ENCODE results near the gene SMCO3. TPM values are rescaled to one million over a fixed set of nuclear protein-coding genes. Genes with fewer than 3 reads are reported as not detected.

The SMCO3 gene
- polyA plus RNA-seq, 1 of the 3 experiments (the other 2 are of a cell fraction), result 0.03 TPM

GRCh38 chr12:14774074-14774905, 39.7 kb downstream of the SMCO3 start (continued):
- TF ChIP-seq CTCF (IDR thresholded peaks at IDR 0.05) (no peak), SMC3 (IDR thresholded peaks at IDR 0.05; ENCODE audit: low read depth, low read length) (no peak), NFIC (IDR thresholded peaks at IDR 0.05; ENCODE audit: borderline replicate concordance) (no peak), YY1 (IDR thresholded peaks at IDR 0.05; ENCODE audit: low read depth) (no peak), CHD2 (IDR thresholded peaks at IDR 0.05; ENCODE audit: low read length, partially characterized antibody) (peak; percentile 66), TEAD4 (IDR thresholded peaks at IDR 0.05; ENCODE audit: borderline replicate concordance, insufficient read depth) (no peak), TCF12 (IDR thresholded peaks at IDR 0.05) (no peak; the same call in 1 of the 2 replicates), FOXM1 (IDR thresholded peaks at IDR 0.05; ENCODE audit: low read depth) (no peak), GATA2 (CRISPR knock-in tag; IDR thresholded peaks at IDR 0.05) (no peak), POLR2AphosphoS5 (IDR thresholded peaks at IDR 0.05; ENCODE audit: low read depth, low read length) (peak; percentile 94), FOSL2 (IDR thresholded peaks at IDR 0.05; ENCODE audit: borderline replicate concordance, low read depth) (no peak), EZH2phosphoT487 (IDR thresholded peaks at IDR 0.05; ENCODE audit: borderline replicate concordance, low read depth) (no peak), NRF1 (IDR thresholded peaks at IDR 0.05; ENCODE audit: low read depth, low read length) (no peak), SIN3A (IDR thresholded peaks at IDR 0.05; ENCODE audit: borderline replicate concordance, low read depth, low read length) (peak; percentile 57; the same call in 1 of the 2 replicates), GABPA (IDR thresholded peaks at IDR 0.05; ENCODE audit: low read depth) (no peak), FOXJ3 (CRISPR knock-in tag; IDR thresholded peaks at IDR 0.05) (no peak), MXI1 (IDR thresholded peaks at IDR 0.05; ENCODE audit: low read depth, low read length) (no peak), RFX5 (IDR thresholded peaks at IDR 0.05; ENCODE audit: low read length) (no peak)
- TF ChIP-seq, protein P1, sequence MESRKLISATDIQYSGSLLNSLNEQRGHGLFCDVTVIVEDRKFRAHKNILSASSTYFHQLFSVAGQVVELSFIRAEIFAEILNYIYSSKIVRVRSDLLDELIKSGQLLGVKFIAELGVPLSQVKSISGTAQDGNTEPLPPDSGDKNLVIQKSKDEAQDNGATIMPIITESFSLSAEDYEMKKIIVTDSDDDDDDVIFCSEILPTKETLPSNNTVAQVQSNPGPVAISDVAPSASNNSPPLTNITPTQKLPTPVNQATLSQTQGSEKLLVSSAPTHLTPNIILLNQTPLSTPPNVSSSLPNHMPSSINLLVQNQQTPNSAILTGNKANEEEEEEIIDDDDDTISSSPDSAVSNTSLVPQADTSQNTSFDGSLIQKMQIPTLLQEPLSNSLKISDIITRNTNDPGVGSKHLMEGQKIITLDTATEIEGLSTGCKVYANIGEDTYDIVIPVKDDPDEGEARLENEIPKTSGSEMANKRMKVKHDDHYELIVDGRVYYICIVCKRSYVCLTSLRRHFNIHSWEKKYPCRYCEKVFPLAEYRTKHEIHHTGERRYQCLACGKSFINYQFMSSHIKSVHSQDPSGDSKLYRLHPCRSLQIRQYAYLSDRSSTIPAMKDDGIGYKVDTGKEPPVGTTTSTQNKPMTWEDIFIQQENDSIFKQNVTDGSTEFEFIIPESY (IDR thresholded peaks at IDR 0.05; ENCODE audit: borderline replicate concordance, low read depth), result no peak
- TF ChIP-seq, protein P2, sequence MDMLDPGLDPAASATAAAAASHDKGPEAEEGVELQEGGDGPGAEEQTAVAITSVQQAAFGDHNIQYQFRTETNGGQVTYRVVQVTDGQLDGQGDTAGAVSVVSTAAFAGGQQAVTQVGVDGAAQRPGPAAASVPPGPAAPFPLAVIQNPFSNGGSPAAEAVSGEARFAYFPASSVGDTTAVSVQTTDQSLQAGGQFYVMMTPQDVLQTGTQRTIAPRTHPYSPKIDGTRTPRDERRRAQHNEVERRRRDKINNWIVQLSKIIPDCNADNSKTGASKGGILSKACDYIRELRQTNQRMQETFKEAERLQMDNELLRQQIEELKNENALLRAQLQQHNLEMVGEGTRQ (IDR thresholded peaks at IDR 0.05; ENCODE audit: borderline replicate concordance, low read depth, low read length), result no peak
- TF ChIP-seq, protein P3, sequence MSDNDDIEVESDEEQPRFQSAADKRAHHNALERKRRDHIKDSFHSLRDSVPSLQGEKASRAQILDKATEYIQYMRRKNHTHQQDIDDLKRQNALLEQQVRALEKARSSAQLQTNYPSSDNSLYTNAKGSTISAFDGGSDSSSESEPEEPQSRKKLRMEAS (IDR thresholded peaks at IDR 0.05; ENCODE audit: low read depth), result peak; percentile 52; the same call in 1 of the 2 replicates

Data from SK-N-SH (cell line).